Hematopoietic multipotent progenitor cell (in vitro differentiated cells): ENCODE data around the gene ARHGAP11B. TPM values are rescaled to one million over a fixed set of nuclear protein-coding genes. Genes with fewer than 3 reads are reported as not detected.

Source experiments
- small RNA-seq: library from RNA; depleted of rRNA; stranded (forward); fragments of <200 nt; gene quantifications from one replicate; pipeline ENCODE3, GENCODE V24; 2012
- total RNA-seq: library from RNA; depleted of rRNA; stranded (reverse); fragments of >200 nt; gene quantifications from one replicate; pipeline ENCODE4 v1.2.3, GENCODE V29; 2012

Gene ARHGAP11B

Small RNA genes lying within 50 kb of the gene (small RNA-seq; reads per million reads assigned to genes)
- not detected for gene RF00019
- not detected for gene RF00096
- not detected for gene RN7SL628P

Other genes starting within 250 kb of the ARHGAP11B start
- 10.2 TPM for gene CHRFAM7A, start 232.6 kb upstream of the ARHGAP11B start, total RNA-seq
- 4.8 TPM for gene GOLGA8R, start 211.9 kb upstream of the ARHGAP11B start, total RNA-seq
- 1.3 TPM for gene GOLGA8Q, start 74.1 kb upstream of the ARHGAP11B start, total RNA-seq
- gene GOLGA8H, start 22.1 kb upstream of the ARHGAP11B start, total RNA-seq, result 1.6 TPM